ENCODE results near the gene BCAS3.

DNA sequence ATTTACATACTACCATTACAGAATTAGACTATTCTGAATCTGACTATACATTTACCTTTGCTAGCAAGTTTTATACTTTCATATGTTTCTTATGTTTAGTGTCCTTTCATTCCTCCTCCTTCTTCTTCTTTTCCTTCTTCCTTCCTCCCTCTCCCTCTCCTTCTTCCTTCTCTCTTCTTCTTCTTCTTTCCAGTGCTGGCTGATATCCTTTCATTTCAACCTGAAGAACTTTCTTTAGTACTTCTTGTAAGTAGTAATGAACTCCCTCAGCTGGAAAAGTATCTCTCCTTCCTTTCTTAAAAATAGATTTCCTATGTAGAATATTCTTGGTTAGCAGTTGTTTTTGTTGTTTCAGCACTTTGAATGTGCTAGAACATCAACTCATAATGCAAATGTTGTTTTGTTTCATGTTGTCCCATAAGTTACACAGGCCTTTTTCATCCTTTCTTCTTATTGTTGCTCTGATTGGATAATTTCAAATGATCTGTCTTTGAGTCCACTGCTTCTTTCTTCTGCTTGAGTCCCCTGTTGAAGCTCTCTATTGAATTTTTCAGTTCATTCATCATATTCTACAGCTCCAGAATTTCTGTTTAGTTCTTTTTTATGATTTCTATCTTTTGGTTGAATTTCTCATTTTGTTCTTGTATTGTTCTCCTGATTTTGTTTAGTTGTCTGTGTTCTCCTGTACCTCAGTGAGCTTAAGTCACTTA is 759.5 kb downstream of the BCAS3 start:
- TF ChIP-seq, protein P1, sequence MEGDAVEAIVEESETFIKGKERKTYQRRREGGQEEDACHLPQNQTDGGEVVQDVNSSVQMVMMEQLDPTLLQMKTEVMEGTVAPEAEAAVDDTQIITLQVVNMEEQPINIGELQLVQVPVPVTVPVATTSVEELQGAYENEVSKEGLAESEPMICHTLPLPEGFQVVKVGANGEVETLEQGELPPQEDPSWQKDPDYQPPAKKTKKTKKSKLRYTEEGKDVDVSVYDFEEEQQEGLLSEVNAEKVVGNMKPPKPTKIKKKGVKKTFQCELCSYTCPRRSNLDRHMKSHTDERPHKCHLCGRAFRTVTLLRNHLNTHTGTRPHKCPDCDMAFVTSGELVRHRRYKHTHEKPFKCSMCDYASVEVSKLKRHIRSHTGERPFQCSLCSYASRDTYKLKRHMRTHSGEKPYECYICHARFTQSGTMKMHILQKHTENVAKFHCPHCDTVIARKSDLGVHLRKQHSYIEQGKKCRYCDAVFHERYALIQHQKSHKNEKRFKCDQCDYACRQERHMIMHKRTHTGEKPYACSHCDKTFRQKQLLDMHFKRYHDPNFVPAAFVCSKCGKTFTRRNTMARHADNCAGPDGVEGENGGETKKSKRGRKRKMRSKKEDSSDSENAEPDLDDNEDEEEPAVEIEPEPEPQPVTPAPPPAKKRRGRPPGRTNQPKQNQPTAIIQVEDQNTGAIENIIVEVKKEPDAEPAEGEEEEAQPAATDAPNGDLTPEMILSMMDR (IDR thresholded peaks at IDR 0.05) = no peak
- no peak for TF ChIP-seq EZH2 (IDR thresholded peaks at IDR 0.05; ENCODE audit: borderline replicate concordance, insufficient read depth, low read depth, low read length, poor library complexity, severe bottlenecking)
